A549 (cell line): ENCODE measurements around the gene RAP1B. TPM values are rescaled to one million over a fixed set of nuclear protein-coding genes. Genes with fewer than 3 reads are reported as not detected.

Source experiments
- ATAC-seq, 2 experiments: fragments of 200-7000 bp in 1 of 2; fragments of >200 bp in 1 of 2; cut with Nextera tagmentation in 1 of 2; cut with Tn5 transposase in 1 of 2; 3 replicates each; pipeline versions ENCODE4 v1.8.0 to v1.9.1; 2018 to 2020; ENCODE audit warnings: mild to moderate bottlenecking in 1 of 2, moderate library complexity in 1 of 2
- CTCF ChIA-PET: fragments of 300-600 bp; sonication (Branson Sonifier 250); formaldehyde crosslinking; extraction: SDS; loops from one replicate; lab custom pipeline; 2021; ENCODE audit warnings: antibody characterized with exemption, inconsistent platforms; lab: Yijun Ruan, JAX
- POLR2A ChIA-PET: fragments of 350-600 bp; formaldehyde crosslinking; extraction: SDS; loops from one replicate; lab custom pipeline; 2021; ENCODE audit warnings: antibody characterized with exemption, inconsistent platforms; lab: Yijun Ruan, JAX
- DNase-seq, 2 experiments: peaks; one replicate each; pipeline versions ENCODE4 v3.0.0 to v3.0.0-alpha.2; 2011 to 2016; ENCODE audit warnings: low read depth in 1 of 2, low spot score in 1 of 2
- FAIRE-seq: peaks from 2 replicates; lab custom pipeline; 2011; peaks lifted over from hg19 to GRCh38; lab: Jason Lieb, UNC
- H3K27ac ChIP-seq, 2 experiments: fragments of >200 bp; sonication (Bioruptor Twin); formaldehyde crosslinking; 3 replicates each; pipeline ENCODE4 v1.5.1; 2016 to 2017
- H3K4me1 ChIP-seq: fragments of >200 bp; sonication (Bioruptor Twin); formaldehyde crosslinking; 3 replicates; pipeline ENCODE4 v1.6.1; 2016
- H3K4me2 ChIP-seq: fragments of >200 bp; sonication (Bioruptor Twin); formaldehyde crosslinking; 3 replicates; pipeline ENCODE4 v1.6.1; 2016
- H3K4me3 ChIP-seq: fragments of >200 bp; sonication (Bioruptor Twin); formaldehyde crosslinking; 3 replicates; pipeline ENCODE4 v1.5.1; 2016
- H3K9me3 ChIP-seq: fragments of >200 bp; sonication (Bioruptor Twin); formaldehyde crosslinking; 3 replicates; pipeline ENCODE4 v1.6.1; 2016
- BHLHE40 ChIP-seq: IDR thresholded peaks from 2 replicates; pipeline ENCODE4 v1.6.1; 2012; ENCODE audit warnings: low read depth, low read length, inconsistent platforms
- CBX2 ChIP-seq: fragments of 200-600 bp; sonication (generic); IDR thresholded peaks from 2 replicates; pipeline ENCODE4 v1.6.1; 2016; ENCODE audit warnings: low read depth, mild to moderate bottlenecking, borderline replicate concordance
- CEBPB ChIP-seq, 2 experiments: fragments of >200 bp in 1 of 2; sonication (Bioruptor Twin) in 1 of 2; formaldehyde crosslinking in 1 of 2; IDR thresholded peaks; 2 replicates each; pipeline ENCODE4 v1.6.1; 2012 to 2016
- CHD4 ChIP-seq: fragments of 200-600 bp; sonication (generic); IDR thresholded peaks from 2 replicates; pipeline ENCODE4 v1.6.1; 2016; ENCODE audit warnings: antibody characterized with exemption, mild to moderate bottlenecking, borderline replicate concordance
- EP300 ChIP-seq, 2 experiments: fragments of >200 bp; sonication (Bioruptor Twin); formaldehyde crosslinking; IDR thresholded peaks; 2 replicates in 1 of 2; 3 replicates in 1 of 2; pipeline ENCODE4 v1.6.1; 2016 to 2017
- ESRRA ChIP-seq: fragments of 150-350 bp; IDR thresholded peaks from 2 replicates; pipeline ENCODE4 v1.6.1; 2014; ENCODE audit warnings: mild to moderate bottlenecking, low read length, borderline replicate concordance
- FOSB ChIP-seq: fragments of 250-450 bp; sonication (Bioruptor Pico); IDR thresholded peaks from 2 replicates; pipeline ENCODE4 v1.5.0; 2020; ENCODE audit warnings: mild to moderate bottlenecking, moderate library complexity
- FOXS1 ChIP-seq: fragments of 250-450 bp; sonication (Bioruptor Pico); IDR thresholded peaks from 2 replicates; pipeline ENCODE4 v1.5.0; 2020; ENCODE audit warnings: mild to moderate bottlenecking, moderate library complexity
- GATA3 ChIP-seq: IDR thresholded peaks from 2 replicates; pipeline ENCODE4 v1.6.1; 2012; ENCODE audit warnings: borderline replicate concordance
- HDAC2 ChIP-seq: fragments of 200-600 bp; sonication (generic); IDR thresholded peaks from 2 replicates; pipeline ENCODE4 v1.6.1; 2016
- HOXA7 ChIP-seq: fragments of 250-450 bp; sonication (Bioruptor Pico); IDR thresholded peaks from 2 replicates; pipeline ENCODE4 v1.5.0; 2020; ENCODE audit warnings: mild to moderate bottlenecking, moderate library complexity
- HOXB13 ChIP-seq: fragments of 250-450 bp; sonication (Bioruptor Pico); IDR thresholded peaks from 2 replicates; pipeline ENCODE4 v1.5.0; 2020; ENCODE audit warnings: low read depth, mild to moderate bottlenecking, moderate library complexity
- JUNB ChIP-seq: fragments of >200 bp; sonication (Bioruptor Twin); formaldehyde crosslinking; IDR thresholded peaks from 2 replicates; pipeline ENCODE4 v1.6.1; 2016
- KDM1A ChIP-seq: fragments of 200-600 bp; sonication (generic); IDR thresholded peaks from 2 replicates; pipeline ENCODE4 v1.6.1; 2016; ENCODE audit warnings: low read depth, mild to moderate bottlenecking
- MYC ChIP-seq: IDR thresholded peaks from 2 replicates; pipeline ENCODE4 v1.6.1; 2012; ENCODE audit warnings: mild to moderate bottlenecking, inconsistent platforms, low read length, improper control_type of control experiment, borderline replicate concordance
- NFE2L2 ChIP-seq: fragments of 150-350 bp; conservative IDR thresholded peaks from 2 replicates; pipeline ENCODE4 v1.6.1; 2014; ENCODE audit warnings: low read length
- NR3C1 ChIP-seq: fragments of >200 bp; sonication (Bioruptor Twin); formaldehyde crosslinking; IDR thresholded peaks from 3 replicates; pipeline ENCODE4 v1.6.1; 2017
- PHF8 ChIP-seq: fragments of 200-600 bp; sonication (generic); IDR thresholded peaks from 2 replicates; pipeline ENCODE4 v1.6.1; 2016; ENCODE audit warnings: low read depth, mild to moderate bottlenecking, antibody characterized with exemption, moderate library complexity, borderline replicate concordance
- RAD21 ChIP-seq, 2 experiments: fragments of >200 bp in 1 of 2; sonication (Bioruptor Twin) in 1 of 2; formaldehyde crosslinking in 1 of 2; IDR thresholded peaks in 1 of 2; conservative IDR thresholded peaks in 1 of 2; 2 replicates in 1 of 2; 3 replicates in 1 of 2; pipeline ENCODE4 v1.6.1; 2012 to 2018; ENCODE audit warnings: inconsistent platforms in 1 of 2
- RARB ChIP-seq: fragments of 250-450 bp; sonication (Bioruptor Pico); IDR thresholded peaks from 2 replicates; pipeline ENCODE4 v1.8.0; 2021; ENCODE audit warnings: mild to moderate bottlenecking, moderate library complexity
- RCOR1 ChIP-seq: fragments of 150-350 bp; IDR thresholded peaks from 2 replicates; pipeline ENCODE4 v1.6.1; 2014; ENCODE audit warnings: antibody characterized with exemption, low read length, low read depth
- RFX5 ChIP-seq: fragments of 450-650 bp; IDR thresholded peaks from 2 replicates; pipeline ENCODE4 v1.7.1; 2014; ENCODE audit warnings: antibody characterized with exemption, mild to moderate bottlenecking, moderate library complexity
- SMC3 ChIP-seq: fragments of >200 bp; sonication (Bioruptor Twin); formaldehyde crosslinking; IDR thresholded peaks from 3 replicates; pipeline ENCODE4 v1.6.1; 2018; ENCODE audit warnings: inconsistent platforms
- TFCP2L1 ChIP-seq: fragments of 250-450 bp; sonication (Bioruptor Pico); IDR thresholded peaks from 2 replicates; pipeline ENCODE4 v1.5.0; 2021; ENCODE audit warnings: mild to moderate bottlenecking
- USF2 ChIP-seq: fragments of 450-650 bp; IDR thresholded peaks from 2 replicates; pipeline ENCODE4 v1.6.1; 2014; ENCODE audit warnings: antibody characterized with exemption
- ZC3H11A ChIP-seq: fragments of 450-650 bp; IDR thresholded peaks from 2 replicates; pipeline ENCODE4 v1.6.1; 2014; ENCODE audit warnings: antibody characterized with exemption, mild to moderate bottlenecking
- ZFP36 ChIP-seq: fragments of 450-650 bp; IDR thresholded peaks from 2 replicates; pipeline ENCODE4 v1.6.1; 2014; ENCODE audit warnings: borderline replicate concordance; ENCODE audit not compliant: partially characterized antibody
- WGBS: methylation state at CpG from one replicate; pipeline ENCODE4 v1.1.6; 2017; ENCODE audit errors: missing lambda C conversion rate; 5-methylcytosine and 5-hydroxymethylcytosine counted together
- polyA plus RNA-seq, 4 experiments: library from polyadenylated mRNA; depleted of rRNA in 3 of 4; stranded (reverse); fragments of >200 nt; fragmentation: RNase III in 1 of 4; extraction: RNeasy Plus Mini Kit Qiagen cat#74134 plus additional on column Dnase treatment in 1 of 4; gene quantifications; 2 replicates in 3 of 4; 3 replicates in 1 of 4; pipeline ENCODE4 v1.2.3, GENCODE V29; 2011 to 2017
- TF ChIP-seq, protein P1 (sequence below): fragments of 150-350 bp; IDR thresholded peaks from 2 replicates; pipeline ENCODE4 v1.6.1; 2014; ENCODE audit warnings: low read depth, mild to moderate bottlenecking, low read length

The RAP1B gene
- polyA plus RNA-seq, 2 of the 4 experiments (the other 2 are of a cell fraction) = 196 to 305 TPM

DNA sequence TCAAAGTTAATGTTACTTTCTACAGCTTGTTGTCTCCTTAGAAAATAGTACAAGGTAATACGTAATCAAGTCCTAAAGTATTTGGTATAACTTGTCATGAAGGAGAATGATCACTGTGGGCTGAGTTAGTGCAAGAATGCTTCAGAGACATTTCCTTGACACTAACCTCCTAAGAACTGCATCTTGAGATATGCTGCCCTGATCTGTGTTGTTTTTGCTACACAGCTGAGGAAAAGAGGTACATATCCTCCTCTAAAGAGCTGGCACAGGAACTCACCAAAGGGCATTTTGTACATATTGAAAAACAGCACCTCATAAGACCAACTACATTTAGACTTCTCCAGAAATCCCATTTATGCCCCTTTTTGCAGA, 28.7 kb downstream of the RAP1B start:
- POLR2A ChIA-PET = no interaction called here
- no peak for TF ChIP-seq RFX5
- TF ChIP-seq CHD4 = no peak
- no peak for TF ChIP-seq HOXA7 (CRISPR knock-in tag)
- TF ChIP-seq SMC3 = no peak
- FAIRE-seq (no peak), DNase-seq (no peak), ATAC-seq (no peak)
- 94% methylated on average over 1 of the region's 1 CpG for WGBS
- Histone ChIP-seq H3K9me3 (no peaks in the 10 kb centered on the region), H3K4me2 (no peak overlapping the region), H3K4me1 (peaks cover 27% of the 10 kb centered on the region), H3K27ac (no peak overlapping the region), H3K4me3 (no peak overlapping the region)
- CTCF ChIA-PET = interaction anchor here (1.2 kb wide), 1 partner anchor 10 kb away, joined by 3 read pairs; no protein-coding TSS in a partner anchor

DNA sequence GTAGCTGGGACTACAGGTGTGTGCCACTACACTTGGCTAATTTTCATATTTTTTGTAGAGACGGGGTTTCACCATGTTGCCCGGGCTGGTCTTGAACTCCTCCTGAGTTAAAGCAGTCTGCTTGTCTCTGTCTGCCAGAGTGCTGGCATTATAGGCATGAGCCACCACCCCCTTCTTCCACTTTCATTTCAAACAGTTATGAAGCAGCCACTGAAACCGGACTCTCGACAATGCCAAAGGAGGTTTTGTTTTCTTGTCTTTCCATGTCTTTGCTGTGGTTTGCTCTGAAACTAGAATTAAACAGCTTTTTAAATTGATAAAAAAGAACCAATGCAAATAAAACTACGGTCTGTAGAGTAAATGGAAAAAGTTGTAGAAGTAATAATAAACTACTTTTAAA, 30.4 kb downstream of the RAP1B start:
- DNase-seq = no peak
- Histone ChIP-seq H3K27ac (no peak overlapping the region), H3K4me2 (no peak overlapping the region), H3K4me3 (no peak overlapping the region), H3K9me3 (no peaks in the 10 kb centered on the region), H3K4me1 (peaks cover 17% of the 10 kb centered on the region)
- POLR2A ChIA-PET = no interaction called here
- ATAC-seq = no peak
- CTCF ChIA-PET = interaction anchor here (0.8 kb wide), 1 partner anchor 283 kb away, joined by 3 read pairs; no protein-coding TSS in a partner anchor
- WGBS = 63% methylated on average over 5 of the region's 5 CpGs
- TF ChIP-seq JUNB = no peak
- TF ChIP-seq FOXS1 (CRISPR knock-in tag) = no peak
- TF ChIP-seq FOSB (CRISPR knock-in tag) = no peak
- TF ChIP-seq NR3C1 = no peak
- TF ChIP-seq SMC3 = no peak
- TF ChIP-seq BHLHE40 = no peak
- no peak for TF ChIP-seq HOXB13 (CRISPR knock-in tag)
- no peak for TF ChIP-seq PHF8
- TF ChIP-seq CHD4 = no peak
- TF ChIP-seq ZC3H11A = no peak
- TF ChIP-seq TFCP2L1 (CRISPR knock-in tag) = no peak
- TF ChIP-seq, protein P1, sequence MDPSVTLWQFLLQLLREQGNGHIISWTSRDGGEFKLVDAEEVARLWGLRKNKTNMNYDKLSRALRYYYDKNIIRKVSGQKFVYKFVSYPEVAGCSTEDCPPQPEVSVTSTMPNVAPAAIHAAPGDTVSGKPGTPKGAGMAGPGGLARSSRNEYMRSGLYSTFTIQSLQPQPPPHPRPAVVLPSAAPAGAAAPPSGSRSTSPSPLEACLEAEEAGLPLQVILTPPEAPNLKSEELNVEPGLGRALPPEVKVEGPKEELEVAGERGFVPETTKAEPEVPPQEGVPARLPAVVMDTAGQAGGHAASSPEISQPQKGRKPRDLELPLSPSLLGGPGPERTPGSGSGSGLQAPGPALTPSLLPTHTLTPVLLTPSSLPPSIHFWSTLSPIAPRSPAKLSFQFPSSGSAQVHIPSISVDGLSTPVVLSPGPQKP = no peak
- no peak for TF ChIP-seq CBX2
- TF ChIP-seq MYC = no peak
- no peak for FAIRE-seq

- Histone ChIP-seq H3K4me1 (no peaks in the 10 kb centered on the region), H3K4me3 (no peak overlapping the region), H3K4me2 (no peak overlapping the region), H3K9me3 (no peaks in the 10 kb centered on the region), H3K27ac (no peak overlapping the region)
- CTCF ChIA-PET = interaction anchor here (0.9 kb wide), 1 partner anchor 9 kb away, joined by 3 read pairs; no protein-coding TSS in a partner anchor
- TF ChIP-seq USF2 = no peak
- TF ChIP-seq RCOR1 = no peak
- no peak for TF ChIP-seq CEBPB (IDR thresholded peaks at IDR 0.05)
- TF ChIP-seq RARB = no peak
- no peak for TF ChIP-seq ESRRA
- no peak for TF ChIP-seq KDM1A
- TF ChIP-seq RAD21 (conservative IDR thresholded peaks at IDR 0.05 in 1 of 2, IDR thresholded peaks at IDR 0.05 in 1 of 2) = no peak
- no peak for TF ChIP-seq HOXA7 (CRISPR knock-in tag)
- no peak for TF ChIP-seq ZFP36
- TF ChIP-seq HDAC2 = no peak
- no peak for TF ChIP-seq EP300 (IDR thresholded peaks at IDR 0.05)
- no peak for TF ChIP-seq NFE2L2
- no peak for TF ChIP-seq GATA3
- DNase-seq = no peak
- no peak for FAIRE-seq
- no peak for ATAC-seq
- 98% methylated on average over 5 of the region's 5 CpGs for WGBS
- POLR2A ChIA-PET = no interaction called here
Measured at GRCh38 chr12:68646484-68646883, 35.8 kb downstream of the RAP1B start.
